Uterus (tissue), 4 donors: Measurements from ENCODE around the gene OR52B2. TPM values are rescaled to one million over a fixed set of nuclear protein-coding genes. Genes with fewer than 3 reads are reported as not detected.

Experiments used
- DNase-seq, 2 donors: peaks; one replicate each; pipeline ENCODE4 v3.0.0-alpha.2; 2019 to 2020
- H3K27ac ChIP-seq, 2 donors: fragments of 200-600 bp; sonication (generic); 1 replicate in 1 of 2; 2 replicates in 1 of 2; pipeline ENCODE4 v1.5.1; 2016 to 2018
- H3K27me3 ChIP-seq, 2 donors: fragments of 200-600 bp; sonication (generic); one replicate each; pipeline ENCODE4 v1.5.1; 2018 to 2019; ENCODE audit warnings: control low read depth in 1 of 2
- H3K36me3 ChIP-seq, 2 donors: fragments of 200-600 bp; sonication (generic); one replicate each; pipeline ENCODE4 v1.5.1; 2019; ENCODE audit warnings: control low read depth in 1 of 2
- H3K4me1 ChIP-seq, 2 donors: fragments of 200-600 bp; sonication (generic); one replicate each; pipeline ENCODE4 v1.5.1; 2018 to 2019; ENCODE audit warnings: control low read depth in 1 of 2
- H3K4me3 ChIP-seq, 2 donors: fragments of 200-600 bp; sonication (generic); 1 replicate in 1 of 2; 2 replicates in 1 of 2; pipeline ENCODE4 v1.5.1; 2018 to 2019; ENCODE audit warnings: mild to moderate bottlenecking in 1 of 2
- H3K9me3 ChIP-seq, 2 donors: fragments of 200-600 bp; sonication (generic); one replicate each; pipeline ENCODE4 v1.5.1; 2019; ENCODE audit warnings: control low read depth in 1 of 2
- POLR2A ChIP-seq, 2 donors: fragments of 450-650 bp; IDR thresholded peaks; one replicate each; pipeline ENCODE4 v1.6.1; 2016; ENCODE audit warnings: antibody characterized with exemption in 2 of 2, mild to moderate bottlenecking in 1 of 2, moderate library complexity in 1 of 2
- intact Hi-C: fragments of 100-400 bp; cut with DNase I; formaldehyde crosslinking; loops from one replicate; pipeline ENCODE4 v1.15.1; 2023; ENCODE audit warnings: low total_unique reads
- total RNA-seq, 4 donors: library from RNA; depleted of rRNA in 3 of 4; stranded (reverse); fragments of >200 nt in 3 of 4; gene quantifications; one replicate each; pipeline versions ENCODE4 v1.1.0 to v1.2.4, GENCODE V29; 2014 to 2023
- TF ChIP-seq, protein P1 (sequence below), 4 experiments: fragments of 200-600 bp in 2 of 4; fragments of 450-650 bp in 2 of 4; sonication (generic) in 2 of 4; IDR thresholded peaks; one replicate each; pipeline ENCODE4 v1.5.1; 2016 to 2019; ENCODE audit warnings: antibody characterized with exemption in 4 of 4, mild to moderate bottlenecking in 2 of 4, moderate library complexity in 1 of 4
- donor health status: DM: yes; HTN: yes; CAD: no.

The OR52B2 gene
- total RNA-seq, 4 donors from 2014 or later: not detected

DNA sequence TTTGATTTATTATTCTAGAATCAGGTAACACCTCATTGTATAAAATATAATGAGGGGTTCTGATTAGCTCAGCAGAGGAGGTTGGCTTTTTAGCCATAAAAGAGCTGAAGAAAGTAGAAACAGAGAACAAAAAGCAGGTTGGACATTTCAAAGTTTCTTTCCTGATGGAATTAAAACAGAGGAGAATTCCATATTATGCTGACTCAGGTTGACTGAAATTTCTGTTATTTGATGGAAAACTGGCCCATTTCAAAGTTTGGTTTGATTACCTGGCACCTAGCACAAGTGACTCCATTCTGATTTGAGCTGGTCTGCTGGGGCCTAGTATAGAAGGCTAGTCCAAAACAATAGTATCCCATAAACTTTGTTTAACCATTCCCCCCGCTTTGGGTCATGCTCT, 37.7 kb downstream of the OR52B2 start:
- H3K9me3 ChIP-seq: no peaks in the 10 kb centered on the region
- H3K4me3 ChIP-seq: no peak overlapping the region
- intact Hi-C loops: no loop called here
- H3K4me1 ChIP-seq: no peaks in the 10 kb centered on the region
- DNase-seq: no peak
- no peaks in the 10 kb centered on the region for H3K36me3 ChIP-seq
- H3K27ac ChIP-seq: no peak overlapping the region
- no peaks in the 10 kb centered on the region for H3K27me3 ChIP-seq
- TF ChIP-seq POLR2A (IDR thresholded peaks at IDR 0.05): no peak
- TF ChIP-seq, protein P1, sequence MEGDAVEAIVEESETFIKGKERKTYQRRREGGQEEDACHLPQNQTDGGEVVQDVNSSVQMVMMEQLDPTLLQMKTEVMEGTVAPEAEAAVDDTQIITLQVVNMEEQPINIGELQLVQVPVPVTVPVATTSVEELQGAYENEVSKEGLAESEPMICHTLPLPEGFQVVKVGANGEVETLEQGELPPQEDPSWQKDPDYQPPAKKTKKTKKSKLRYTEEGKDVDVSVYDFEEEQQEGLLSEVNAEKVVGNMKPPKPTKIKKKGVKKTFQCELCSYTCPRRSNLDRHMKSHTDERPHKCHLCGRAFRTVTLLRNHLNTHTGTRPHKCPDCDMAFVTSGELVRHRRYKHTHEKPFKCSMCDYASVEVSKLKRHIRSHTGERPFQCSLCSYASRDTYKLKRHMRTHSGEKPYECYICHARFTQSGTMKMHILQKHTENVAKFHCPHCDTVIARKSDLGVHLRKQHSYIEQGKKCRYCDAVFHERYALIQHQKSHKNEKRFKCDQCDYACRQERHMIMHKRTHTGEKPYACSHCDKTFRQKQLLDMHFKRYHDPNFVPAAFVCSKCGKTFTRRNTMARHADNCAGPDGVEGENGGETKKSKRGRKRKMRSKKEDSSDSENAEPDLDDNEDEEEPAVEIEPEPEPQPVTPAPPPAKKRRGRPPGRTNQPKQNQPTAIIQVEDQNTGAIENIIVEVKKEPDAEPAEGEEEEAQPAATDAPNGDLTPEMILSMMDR (IDR thresholded peaks at IDR 0.05): no peak

- TF ChIP-seq, protein P1 (IDR thresholded peaks at IDR 0.05): no peak
- no peak for TF ChIP-seq POLR2A (IDR thresholded peaks at IDR 0.05)
- intact Hi-C loops: no loop called here
- H3K27me3 ChIP-seq: no peaks in the 10 kb centered on the region
- no peak overlapping the region for H3K27ac ChIP-seq
- DNase-seq: no peak
- H3K4me3 ChIP-seq: no peak overlapping the region
- H3K9me3 ChIP-seq: no peaks in the 10 kb centered on the region
- no peaks in the 10 kb centered on the region for H3K36me3 ChIP-seq
- no peaks in the 10 kb centered on the region for H3K4me1 ChIP-seq
Observed at GRCh38 chr11:6129635-6130034, 40.5 kb downstream of the OR52B2 start.

GRCh38 chr11:6129011-6129410, 41.1 kb downstream of the OR52B2 start:
- Histone ChIP-seq H3K4me3 (no peak overlapping the region), H3K9me3 (no peaks in the 10 kb centered on the region), H3K36me3 (no peaks in the 10 kb centered on the region), H3K4me1 (no peaks in the 10 kb centered on the region), H3K27ac (no peak overlapping the region), H3K27me3 (no peaks in the 10 kb centered on the region)
- intact Hi-C loops: no loop called here
- no peak for DNase-seq
- TF ChIP-seq, protein P1 (IDR thresholded peaks at IDR 0.05): no peak
- no peak for TF ChIP-seq POLR2A (IDR thresholded peaks at IDR 0.05)

DNA sequence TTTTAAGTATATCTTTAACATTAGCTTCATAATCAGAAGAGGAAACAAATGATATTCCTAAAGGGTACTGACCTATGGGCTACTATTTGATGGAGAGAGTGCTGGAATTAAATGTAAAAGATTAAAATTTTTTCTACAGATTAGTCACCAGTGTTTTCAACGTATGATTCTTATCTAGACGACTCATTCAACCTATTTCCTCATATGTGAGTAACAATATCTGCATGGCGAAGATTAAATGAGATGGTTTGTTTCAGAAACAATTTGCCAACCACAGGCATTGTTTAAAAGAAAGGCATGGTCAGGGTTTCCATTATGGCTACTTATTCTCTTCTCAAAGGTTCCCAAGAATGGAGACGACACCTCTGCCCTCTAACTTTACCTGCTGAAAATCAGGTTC, 42.2 kb downstream of the OR52B2 start:
- intact Hi-C loops: no loop called here
- Histone ChIP-seq H3K4me1 (no peaks in the 10 kb centered on the region), H3K27ac (no peak overlapping the region), H3K27me3 (no peaks in the 10 kb centered on the region), H3K36me3 (no peaks in the 10 kb centered on the region), H3K4me3 (no peak overlapping the region), H3K9me3 (no peaks in the 10 kb centered on the region)
- DNase-seq: no peak
- TF ChIP-seq POLR2A (IDR thresholded peaks at IDR 0.05): no peak
- TF ChIP-seq, protein P1 (IDR thresholded peaks at IDR 0.05): no peak

GRCh38 chr11:6124245-6124644, 45.9 kb downstream of the OR52B2 start:
- H3K27me3 ChIP-seq: no peaks in the 10 kb centered on the region
- H3K27ac ChIP-seq: no peak overlapping the region
- TF ChIP-seq POLR2A (IDR thresholded peaks at IDR 0.05): no peak
- TF ChIP-seq, protein P1 (IDR thresholded peaks at IDR 0.05): no peak
- no peak for DNase-seq
- H3K9me3 ChIP-seq: no peaks in the 10 kb centered on the region
- H3K36me3 ChIP-seq: no peaks in the 10 kb centered on the region
- no peak overlapping the region for H3K4me3 ChIP-seq
- H3K4me1 ChIP-seq: no peaks in the 10 kb centered on the region
- intact Hi-C loops: no loop called here

Other genes with a start within 250 kb of the OR52B2 start
- not detected for gene OR56A3, start 228.1 kb downstream of the OR52B2 start, total RNA-seq
- gene OR56A5, start 201.8 kb downstream of the OR52B2 start, total RNA-seq: not detected
- gene OR52L1, start 183.3 kb downstream of the OR52B2 start, total RNA-seq: not detected
- gene OR56A4, start 163.4 kb downstream of the OR52B2 start, total RNA-seq: not detected
- gene OR56A1, start 139.6 kb downstream of the OR52B2 start, total RNA-seq: under 1 TPM in 2 of 4 donors, not detected in 2; 0.07 to 0.12 TPM
- gene OR56B4, start 62.6 kb downstream of the OR52B2 start, total RNA-seq: not detected
- gene OR52W1, start 28.9 kb upstream of the OR52B2 start, total RNA-seq: not detected
- not detected for gene C11orf42, start 35.2 kb upstream of the OR52B2 start, total RNA-seq
- 10 to 100 TPM; 15.4 to 39.8 (median 30.7) TPM for gene FHIP1B, start 64.3 kb upstream of the OR52B2 start, total RNA-seq
- under 1 TPM in 3 of 4 donors, not detected in 1; 0.26 to 0.90 (median 0.30) TPM for gene CNGA4, start 68.8 kb upstream of the OR52B2 start, total RNA-seq
- not detected for gene CCKBR, start 89.5 kb upstream of the OR52B2 start, total RNA-seq
- gene CAVIN3, start 150.2 kb upstream of the OR52B2 start, total RNA-seq: 100 to 1,000 TPM in 2 of 4 donors, 10 to 100 TPM in 2; 78.8 to 388 (median 107) TPM
- 10 to 100 TPM in 3 of 4 donors, 1 to 10 TPM in 1; 5.9 to 36.4 (median 26.0) TPM for gene SMPD1, start 220.1 kb upstream of the OR52B2 start, total RNA-seq
- gene APBB1, start 248.8 kb upstream of the OR52B2 start, total RNA-seq: 100 to 1,000 TPM in 1 of 4 donors, 10 to 100 TPM in 3; 16.2 to 110 (median 38.0) TPM